ENCODE measurements around the gene ATG9B. TPM values are rescaled to one million over a fixed set of nuclear protein-coding genes. Genes with fewer than 3 reads are reported as not detected.

ATG9B gene
- total and polyA plus RNA-seq, 2 donors (not counting 3 experiments of a cell fraction or from before 2014, with no cell fraction given) = 0.04 TPM; not detected in 1

- no peak overlapping the region for H3K9ac ChIP-seq (replicated peaks; ENCODE audit: extremely low read depth, insufficient read depth, low read length)
- no TSS peak for BruUV-seq (replicated peaks)
- peak; percentile 46 to 58 for TF ChIP-seq CTCF (IDR thresholded peaks at IDR 0.05; ENCODE audit: extremely low read depth in 1 of 2, insufficient read depth in 1 of 2, low read depth in 1 of 2, low read length in 2 of 2)
- TF ChIP-seq POLR2A (IDR thresholded peaks at IDR 0.05; ENCODE audit: low read depth, low read length) = no peak
- intact Hi-C loops (cut with micrococcal nuclease) (loop anchor here (1.0 kb wide), 1 partner anchor 98 kb away; no protein-coding TSS in a partner anchor), dilution Hi-C loops (cut with MboI; ENCODE audit: extremely low pct_ligation_motif_present, low sequenced_read_pairs) (no loop called here)
- no peak overlapping the region for H3K27ac ChIP-seq (ENCODE audit: insufficient read depth, low read depth, low read length)
- H3K4me3 ChIP-seq (replicated peaks in 1 of 3; ENCODE audit: insufficient read depth in 1 of 3, low read depth in 1 of 3, low read length in 3 of 3) = no peak overlapping the region
- no peaks in the 10 kb centered on the region for H3K9me1 ChIP-seq (replicated peaks; ENCODE audit: control insufficient read depth, extremely low read depth, insufficient read depth, low read length)
- no peak overlapping the region for H3K4me2 ChIP-seq (ENCODE audit: insufficient read depth, low read length)
- no peaks in the 10 kb centered on the region for H4K20me1 ChIP-seq (replicated peaks; ENCODE audit: control insufficient read depth, extremely low read depth, insufficient read depth, low read length)
- POLR2A ChIA-PET = no interaction called here
- FAIRE-seq (peak; percentile 53), DNase-seq (ENCODE audit: low read depth, low spot score) (no peak)
- H3K9me3 ChIP-seq (replicated peaks; ENCODE audit: control insufficient read depth, insufficient read depth, low read length) = no peaks in the 10 kb centered on the region
- no peaks in the 10 kb centered on the region for H3K79me2 ChIP-seq (ENCODE audit: control insufficient read depth, insufficient read depth, low read length)
- H3K27me3 ChIP-seq (ENCODE audit: control insufficient read depth in 2 of 2, insufficient read depth in 2 of 2, low read length in 2 of 2) = no peaks in the 10 kb centered on the region
- CTCF ChIA-PET = interaction anchor here (0.6 to 9.4 kb wide), 8 partner anchors 7 to 134 kb away, joined by 3 to 107 read pairs (median 11); partner anchors contain the start of genes ATG9B and NOS3
- H2AFZ ChIP-seq (ENCODE audit: low read depth, low read length) = no peak overlapping the region
- H3K4me1 ChIP-seq (ENCODE audit: control insufficient read depth, extremely low read depth, insufficient read depth, low read length) = peaks cover 19% of the 10 kb centered on the region
- peaks cover 0 to 21% of the 10 kb centered on the region in 2 experiments for H3K36me3 ChIP-seq (ENCODE audit: control insufficient read depth in 2 of 2, extremely low read depth in 1 of 2, insufficient read depth in 2 of 2, low read length in 2 of 2)
These were observed 11.4 kb downstream of the ATG9B start for GRCh38 chr7:151012911-151013347.

- no peak overlapping the region for H3K4me3 ChIP-seq (replicated peaks in 1 of 3; ENCODE audit: insufficient read depth in 1 of 3, low read depth in 1 of 3, low read length in 3 of 3)
- no peaks in the 10 kb centered on the region for H3K9me1 ChIP-seq (replicated peaks; ENCODE audit: control insufficient read depth, extremely low read depth, insufficient read depth, low read length)
- no peaks in the 10 kb centered on the region for H3K9me3 ChIP-seq (replicated peaks; ENCODE audit: control insufficient read depth, insufficient read depth, low read length)
- H3K79me2 ChIP-seq (ENCODE audit: control insufficient read depth, insufficient read depth, low read length) = no peaks in the 10 kb centered on the region
- FAIRE-seq (peak; percentile 40), DNase-seq (ENCODE audit: low read depth, low spot score) (no peak)
- intact Hi-C loops (cut with micrococcal nuclease) = loop anchor here (1.0 kb wide), 1 partner anchor 99 kb away; no protein-coding TSS in a partner anchor
- peaks cover 25% of the 10 kb centered on the region for H3K4me1 ChIP-seq (ENCODE audit: control insufficient read depth, extremely low read depth, insufficient read depth, low read length)
- H4K20me1 ChIP-seq (replicated peaks; ENCODE audit: control insufficient read depth, extremely low read depth, insufficient read depth, low read length) = no peaks in the 10 kb centered on the region
- BruUV-seq (replicated peaks) = no TSS peak
- no peak overlapping the region for H3K27ac ChIP-seq (ENCODE audit: insufficient read depth, low read depth, low read length)
- H3K27me3 ChIP-seq (ENCODE audit: control insufficient read depth in 2 of 2, insufficient read depth in 2 of 2, low read length in 2 of 2) = no peaks in the 10 kb centered on the region
- POLR2A ChIA-PET = no interaction called here
- no peak overlapping the region for H3K9ac ChIP-seq (replicated peaks; ENCODE audit: extremely low read depth, insufficient read depth, low read length)
- peaks cover 0 to 21% of the 10 kb centered on the region in 2 experiments for H3K36me3 ChIP-seq (ENCODE audit: control insufficient read depth in 2 of 2, extremely low read depth in 1 of 2, insufficient read depth in 2 of 2, low read length in 2 of 2)
- dilution Hi-C loops (cut with MboI; ENCODE audit: extremely low pct_ligation_motif_present, low sequenced_read_pairs) = no loop called here
- H2AFZ ChIP-seq (ENCODE audit: low read depth, low read length) = no peak overlapping the region
- H3K4me2 ChIP-seq (ENCODE audit: insufficient read depth, low read length) = no peak overlapping the region
- no peak for TF ChIP-seq POLR2AphosphoS5 (IDR thresholded peaks at IDR 0.05; ENCODE audit: insufficient read depth, low read depth, low read length)
- TF ChIP-seq POLR2A (IDR thresholded peaks at IDR 0.05; ENCODE audit: low read depth, low read length) = no peak
- no peak for TF ChIP-seq JUN (IDR thresholded peaks at IDR 0.05; ENCODE audit: borderline replicate concordance, insufficient read depth, insufficient read length, low read depth)
- TF ChIP-seq GATA2 (IDR thresholded peaks at IDR 0.05; ENCODE audit: insufficient read depth, insufficient read length, low read depth, low read length) = no peak
- TF ChIP-seq MYC (IDR thresholded peaks at IDR 0.05; ENCODE audit: low read depth, low read length) = no peak
- no peak for TF ChIP-seq FOS (IDR thresholded peaks at IDR 0.05; ENCODE audit: borderline replicate concordance, insufficient read depth, low read length)
- TF ChIP-seq EZH2 (IDR thresholded peaks at IDR 0.05; ENCODE audit: borderline replicate concordance, low read depth, low read length, severe bottlenecking) = no peak
- no peak for TF ChIP-seq CTCF (IDR thresholded peaks at IDR 0.05; ENCODE audit: extremely low read depth in 1 of 2, insufficient read depth in 1 of 2, low read depth in 1 of 2, low read length in 2 of 2)
- no peak for TF ChIP-seq MAX (IDR thresholded peaks at IDR 0.05; ENCODE audit: insufficient read depth, insufficient read length)
- CTCF ChIA-PET = interaction anchor here (0.6 to 9.4 kb wide), 9 partner anchors 8 to 135 kb away, joined by 3 to 107 read pairs (median 18); partner anchors contain the start of genes ATG9B and NOS3
These were observed 12.1 kb downstream of the ATG9B start for GRCh38 chr7:151012031-151012692.
